C4-2B (cell line): ENCODE data around the gene NPAS1.

ENCODE experiments used
- ZFX ChIP-seq: fragments of 450-650 bp; IDR thresholded peaks from 2 replicates; pipeline ENCODE4 v1.6.1; 2017
- TF ChIP-seq, protein P1 (sequence below): fragments of 450-650 bp; conservative IDR thresholded peaks from 2 replicates; pipeline ENCODE4 v1.5.1; 2017; ENCODE audit warnings: mild to moderate bottlenecking

GRCh38 chr19:47068246-47068645 lies 48.6 kb downstream of the NPAS1 start:
- TF ChIP-seq, protein P1, sequence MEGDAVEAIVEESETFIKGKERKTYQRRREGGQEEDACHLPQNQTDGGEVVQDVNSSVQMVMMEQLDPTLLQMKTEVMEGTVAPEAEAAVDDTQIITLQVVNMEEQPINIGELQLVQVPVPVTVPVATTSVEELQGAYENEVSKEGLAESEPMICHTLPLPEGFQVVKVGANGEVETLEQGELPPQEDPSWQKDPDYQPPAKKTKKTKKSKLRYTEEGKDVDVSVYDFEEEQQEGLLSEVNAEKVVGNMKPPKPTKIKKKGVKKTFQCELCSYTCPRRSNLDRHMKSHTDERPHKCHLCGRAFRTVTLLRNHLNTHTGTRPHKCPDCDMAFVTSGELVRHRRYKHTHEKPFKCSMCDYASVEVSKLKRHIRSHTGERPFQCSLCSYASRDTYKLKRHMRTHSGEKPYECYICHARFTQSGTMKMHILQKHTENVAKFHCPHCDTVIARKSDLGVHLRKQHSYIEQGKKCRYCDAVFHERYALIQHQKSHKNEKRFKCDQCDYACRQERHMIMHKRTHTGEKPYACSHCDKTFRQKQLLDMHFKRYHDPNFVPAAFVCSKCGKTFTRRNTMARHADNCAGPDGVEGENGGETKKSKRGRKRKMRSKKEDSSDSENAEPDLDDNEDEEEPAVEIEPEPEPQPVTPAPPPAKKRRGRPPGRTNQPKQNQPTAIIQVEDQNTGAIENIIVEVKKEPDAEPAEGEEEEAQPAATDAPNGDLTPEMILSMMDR = no peak
- TF ChIP-seq ZFX = no peak
